ENCODE results near the gene MYO1F. TPM values are rescaled to one million over a fixed set of nuclear protein-coding genes. Genes with fewer than 3 reads are reported as not detected.
A peak's percentile ranks its signal among the peaks of the same experiment; 100 is the strongest.

MYO1F gene
- total and polyA plus RNA-seq, 2 of the 13 experiments (the other 11 are each of a cell fraction or from before 2014, with no cell fraction given) = 0.09 to 0.13 TPM

- TF ChIP-seq FOXC1 (CRISPR knock-in tag; IDR thresholded peaks at IDR 0.05; ENCODE audit: borderline replicate concordance) (no peak), TIGD3 (CRISPR knock-in tag; IDR thresholded peaks at IDR 0.05; ENCODE audit: borderline replicate concordance) (no peak), NCOR1 (IDR thresholded peaks at IDR 0.05; ENCODE audit: borderline replicate concordance, low read length) (no peak), RFXANK (CRISPR knock-in tag; IDR thresholded peaks at IDR 0.05) (no peak), SIN3B (IDR thresholded peaks at IDR 0.05; ENCODE audit: low read length) (no peak), RXRA (CRISPR knock-in tag; IDR thresholded peaks at IDR 0.05) (no peak), PTBP1 (IDR thresholded peaks at IDR 0.05; ENCODE audit: low read depth, low read length, poor library complexity, severe bottlenecking) (no peak), NFYB (CRISPR knock-in tag; IDR thresholded peaks at IDR 0.05) (no peak), DPF2 (CRISPR knock-in tag; IDR thresholded peaks at IDR 0.05; ENCODE audit: borderline replicate concordance, low read depth) (no peak), GZF1 (CRISPR knock-in tag; IDR thresholded peaks at IDR 0.05) (no peak), ZNF383 (CRISPR knock-in tag; IDR thresholded peaks at IDR 0.05; ENCODE audit: borderline replicate concordance) (no peak), SMC3 (IDR thresholded peaks at IDR 0.05; ENCODE audit: low read length) (peak; percentile 76), ATF6 (CRISPR knock-in tag; conservative IDR thresholded peaks at IDR 0.05) (no peak), HINFP (CRISPR knock-in tag; IDR thresholded peaks at IDR 0.05; ENCODE audit: low read depth) (no peak), ZBTB14 (CRISPR knock-in tag; IDR thresholded peaks at IDR 0.05) (no peak), BCL3 (CRISPR knock-in tag; IDR thresholded peaks at IDR 0.05) (no peak), SRF (IDR thresholded peaks at IDR 0.05; ENCODE audit: low read depth, low read length) (no peak), BATF2 (CRISPR knock-in tag; IDR thresholded peaks at IDR 0.05) (no peak), ZNF557 (CRISPR knock-in tag; IDR thresholded peaks at IDR 0.05) (no peak), ZNF501 (CRISPR knock-in tag; IDR thresholded peaks at IDR 0.05) (no peak), ZNF101 (CRISPR knock-in tag; IDR thresholded peaks at IDR 0.05; ENCODE audit: borderline replicate concordance, low read depth) (no peak), BRCA1 (CRISPR knock-in tag; IDR thresholded peaks at IDR 0.05) (no peak), GATAD2A (CRISPR knock-in tag; IDR thresholded peaks at IDR 0.05) (peak; percentile 56)
Measured at GRCh38 chr19:8580710-8581281, 3.6 kb upstream of the MYO1F start (continued).

Measured in HepG2 (cell line).